LHCN-M2 (cell line): ENCODE data around the gene CLGN. TPM values are rescaled to one million over a fixed set of nuclear protein-coding genes. Genes with fewer than 3 reads are reported as not detected.

Source experiments
- total RNA-seq: library from RNA; depleted of rRNA; stranded (reverse); fragments of >200 nt; gene quantifications from 2 replicates; pipeline ENCODE4 v1.2.3, GENCODE V29; 2014; rRNA removed

The CLGN gene
- total RNA-seq, 1 experiment from 2014 or later = not detected

Other genes with a start within 250 kb of the CLGN start
- gene SCOC, start 54.0 kb downstream of the CLGN start, total RNA-seq = 80.9 and 86.6 TPM in 2 replicates
- not detected in 2 replicates for gene MGAT4D, start 70.6 kb upstream of the CLGN start, total RNA-seq
- gene ELMOD2, start 96.5 kb upstream of the CLGN start, total RNA-seq = 34.2 and 35.5 TPM in 2 replicates
- gene UCP1, start 141.3 kb upstream of the CLGN start, total RNA-seq = not detected in 2 replicates